Mesenteric fat pad (tissue), 1 donor: ENCODE data around the gene ATP11A. TPM values are rescaled to one million over a fixed set of nuclear protein-coding genes. Genes with fewer than 3 reads are reported as not detected.
"Not testable (repeated sequence)": the region's sequence is repeated elsewhere in the genome, so short reads cannot be mapped to it uniquely, and the experiment has no call there.

Source experiments
- DNase-seq: peaks from one replicate; pipeline ENCODE4 v3.0.0-alpha.2; 2020; ENCODE audit warnings: low spot score
- total RNA-seq: library from RNA; stranded (reverse); fragmentation: NEBNext Ultra II Directional; extraction: Animal tissue kit (Norgen Biotek cat#: 25700); gene quantifications from one replicate; pipeline ENCODE4 v1.2.1, GENCODE V29; 2021
- donor health status: DM: yes; HTN: yes; CAD: no.

ATP11A gene
- total RNA-seq, 1 donor from 2014 or later = 63.5 TPM

DNA sequence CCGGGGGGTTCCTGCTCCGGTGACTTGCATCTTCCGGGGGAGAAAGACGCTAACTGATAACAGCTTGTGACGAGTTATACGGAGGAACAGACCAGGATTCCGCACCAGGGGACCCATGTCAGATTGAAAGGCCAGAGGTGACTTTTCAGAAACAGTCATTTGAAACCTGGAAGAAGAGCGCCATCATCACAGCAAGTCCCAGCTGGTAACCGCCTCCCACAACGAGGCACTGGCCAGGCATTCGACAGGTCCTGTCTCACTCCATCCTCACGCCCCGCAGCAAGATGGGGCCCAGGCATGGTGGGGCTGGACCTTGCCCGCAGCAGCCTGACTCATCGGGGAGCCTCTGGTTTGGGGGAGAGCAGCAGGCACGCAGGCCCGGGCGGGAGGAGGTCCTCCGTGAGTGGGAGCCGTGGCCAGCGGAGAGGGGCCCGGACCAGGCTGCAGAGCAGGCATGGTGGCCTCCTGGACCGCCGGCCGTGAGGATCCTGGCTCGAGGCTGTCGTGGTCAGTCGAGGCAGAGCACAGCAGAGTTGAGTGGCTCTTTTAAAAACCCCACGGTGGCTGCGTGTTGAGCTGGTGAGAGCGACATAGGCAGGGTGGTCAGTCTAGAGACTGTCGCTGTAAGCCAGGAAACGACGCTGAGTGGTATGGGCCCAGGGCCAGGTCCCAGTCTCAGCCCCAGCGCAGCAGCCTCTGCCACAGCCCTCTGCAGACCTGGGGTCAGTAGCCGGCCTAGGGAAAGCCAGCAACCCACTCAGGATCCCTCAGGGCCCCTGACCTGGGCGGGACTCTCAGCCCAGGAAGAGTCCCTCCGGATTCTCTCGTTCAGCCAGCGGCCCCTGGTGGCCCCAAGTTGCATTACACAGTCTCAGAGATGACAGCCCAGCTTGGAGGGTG, 184.3 kb downstream of the ATP11A start:
- peak; percentile 93 for DNase-seq

- no peak for DNase-seq
Observed at GRCh38 chr13:112874751-112875300, 185.0 kb downstream of the ATP11A start.

DNA sequence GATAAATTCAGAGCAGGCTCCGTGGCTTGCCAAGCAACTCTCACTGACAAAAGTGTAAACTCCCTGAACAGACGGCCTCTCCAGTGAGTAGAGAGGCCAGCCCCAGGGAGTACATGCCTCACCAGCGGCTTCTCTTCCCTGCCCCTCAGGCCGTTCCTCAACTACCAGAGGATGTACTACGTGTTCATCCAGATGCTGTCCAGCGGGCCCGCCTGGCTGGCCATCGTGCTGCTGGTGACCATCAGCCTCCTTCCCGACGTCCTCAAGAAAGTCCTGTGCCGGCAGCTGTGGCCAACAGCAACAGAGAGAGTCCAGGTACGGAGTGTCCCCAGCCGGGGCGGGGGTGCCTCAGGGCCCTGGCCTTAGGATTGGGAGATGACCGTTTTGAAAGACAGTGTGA, 185.8 kb downstream of the ATP11A start:
- no peak for DNase-seq

DNA sequence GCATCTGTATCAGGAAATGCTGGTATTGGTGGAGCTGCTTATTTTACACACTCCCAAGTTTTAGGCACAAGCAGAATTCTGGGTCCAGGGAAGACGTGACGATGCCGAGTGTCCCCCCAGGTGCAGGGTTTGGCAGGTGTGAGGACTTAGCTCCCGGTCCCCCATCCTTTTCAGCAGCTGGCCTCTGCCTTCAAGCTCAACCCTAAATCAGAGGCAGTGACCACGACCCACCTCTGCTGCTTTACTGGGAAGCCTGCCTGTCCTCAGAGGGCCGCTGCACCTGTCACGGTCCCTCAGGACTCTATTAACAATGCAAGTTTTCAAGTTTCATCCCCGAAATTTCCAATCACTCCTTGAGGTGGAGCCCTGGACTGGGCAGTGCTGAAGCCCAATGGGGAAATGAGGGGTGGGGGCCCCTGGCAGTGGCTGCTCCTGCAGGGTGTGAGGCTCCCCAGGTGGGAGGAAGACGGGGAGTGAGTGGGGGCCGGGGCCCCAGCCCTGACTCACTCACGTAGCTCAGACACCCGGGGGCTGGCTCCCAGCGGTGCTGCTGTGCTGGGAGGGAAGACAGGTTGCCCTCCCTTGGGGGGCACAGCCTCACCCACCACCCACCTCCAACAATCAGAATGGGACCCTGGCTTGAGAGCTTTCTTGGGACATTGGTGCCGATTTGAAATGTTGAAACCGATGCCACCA, 186.6 kb downstream of the ATP11A start:
- DNase-seq = no peak

GRCh38 chr13:112877066-112877465, 187.2 kb downstream of the ATP11A start:
- no peak for DNase-seq

GRCh38 chr13:112877539-112877938, 187.7 kb downstream of the ATP11A start:
- DNase-seq = no peak

DNA sequence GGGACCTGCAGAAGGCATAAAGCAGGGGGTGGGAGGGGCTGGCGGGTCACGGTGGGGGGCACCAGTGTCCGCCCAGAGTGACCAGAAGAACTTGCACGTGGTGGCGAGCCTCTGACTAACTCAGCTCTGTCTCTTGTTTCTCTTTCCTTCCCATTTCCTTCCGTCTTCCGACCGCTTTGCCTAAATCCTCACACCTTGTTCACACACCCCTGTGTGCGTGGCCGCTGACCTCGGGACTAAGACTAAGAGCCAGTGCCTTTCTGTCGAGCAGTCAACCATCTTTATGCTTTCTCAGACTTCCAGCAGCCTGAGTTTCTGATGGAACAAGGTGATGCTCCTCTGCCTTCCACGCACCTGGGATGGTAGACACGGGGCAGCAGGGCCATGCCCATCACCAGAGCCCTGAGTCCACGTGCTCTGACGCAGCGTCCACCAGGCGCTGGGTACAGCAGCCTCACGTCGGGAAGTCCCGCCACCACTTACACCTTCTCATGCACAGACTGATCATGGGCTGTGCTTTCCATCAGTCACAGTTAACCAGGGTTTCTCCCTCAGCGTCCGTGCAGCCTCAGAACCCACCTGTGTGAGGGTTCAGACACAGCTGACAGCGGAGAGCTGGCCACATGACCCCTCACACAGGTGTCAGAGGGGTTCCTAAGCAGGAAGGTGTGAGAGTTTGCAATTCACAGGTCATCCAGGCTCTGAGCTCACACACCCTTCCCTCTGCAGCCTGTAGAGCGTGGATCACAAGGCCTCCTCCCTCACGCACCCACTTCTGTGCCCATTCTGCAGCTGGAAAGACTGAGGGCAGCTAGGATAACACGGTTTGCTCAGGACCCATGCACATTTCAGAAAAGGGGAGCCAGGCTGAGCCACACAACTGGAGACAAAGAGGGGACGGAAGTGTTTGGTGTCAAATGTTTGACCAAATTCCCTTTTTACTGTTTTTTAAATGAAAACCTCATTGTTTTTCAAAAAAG, 188.4 kb downstream of the ATP11A start:
- DNase-seq = no peak

GRCh38 chr13:112879283-112879833, 189.5 kb downstream of the ATP11A start:
- DNase-seq = no peak

DNA sequence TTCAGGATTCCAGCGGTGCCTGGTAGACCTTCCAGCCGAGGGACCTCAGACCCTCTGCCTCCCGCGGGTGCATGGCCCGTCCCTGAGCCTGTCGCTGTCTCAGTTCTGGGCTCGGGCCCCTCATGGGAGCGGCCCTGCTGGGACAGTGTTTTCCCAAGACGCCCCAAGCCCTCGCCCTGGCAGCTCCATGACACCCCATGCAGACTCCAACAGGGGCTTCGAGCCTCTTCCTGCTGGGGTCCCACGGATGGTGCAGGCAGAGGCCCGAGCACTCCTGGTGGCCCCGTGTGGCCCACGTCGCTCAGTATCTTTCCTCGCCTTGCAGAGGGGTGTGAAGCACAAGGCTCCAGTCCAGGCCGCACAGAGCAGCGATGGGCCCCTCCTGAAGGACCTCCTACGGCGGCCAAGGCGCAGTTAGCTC, 190.4 kb downstream of the ATP11A start:
- no peak for DNase-seq

GRCh38 chr13:112880976-112881540, 191.2 kb downstream of the ATP11A start:
- no peak for DNase-seq

- no peak for DNase-seq
Observed at GRCh38 chr13:112881656-112882554, 192.1 kb downstream of the ATP11A start.

GRCh38 chr13:112882555-112883024, 192.8 kb downstream of the ATP11A start:
- DNase-seq = no peak

GRCh38 chr13:112883241-112883945, 193.6 kb downstream of the ATP11A start:
- DNase-seq = no peak

DNA sequence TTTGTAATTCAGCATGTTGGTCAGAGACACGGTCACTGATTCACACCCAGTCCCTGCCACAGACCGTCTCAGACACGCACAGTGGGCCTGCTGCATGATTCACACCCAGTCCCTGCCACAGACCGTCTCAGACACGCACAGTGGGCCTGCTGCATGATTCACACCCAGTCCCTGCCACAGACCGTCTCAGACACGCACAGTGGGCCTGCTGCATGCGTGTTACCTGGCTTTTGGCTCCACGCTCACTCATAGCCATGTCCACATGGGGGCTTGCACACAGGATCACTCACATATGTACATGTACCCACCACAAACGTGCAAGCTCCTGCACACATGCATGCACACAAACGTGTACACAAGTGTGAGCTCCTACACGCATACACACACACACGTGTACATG, 194.9 kb downstream of the ATP11A start:
- DNase-seq = not testable (repeated sequence)

- no peak for DNase-seq
Observed at GRCh38 chr13:112885242-112885781, 195.5 kb downstream of the ATP11A start.

GRCh38 chr13:112885782-112886268, 196.0 kb downstream of the ATP11A start:
- no peak for DNase-seq

- no peak for DNase-seq
Observed at GRCh38 chr13:112887151-112887550, 197.3 kb downstream of the ATP11A start.

GRCh38 chr13:112887557-112887991, 197.7 kb downstream of the ATP11A start:
- DNase-seq = no peak
